Measurements from ENCODE around the gene NRXN2.

DNA sequence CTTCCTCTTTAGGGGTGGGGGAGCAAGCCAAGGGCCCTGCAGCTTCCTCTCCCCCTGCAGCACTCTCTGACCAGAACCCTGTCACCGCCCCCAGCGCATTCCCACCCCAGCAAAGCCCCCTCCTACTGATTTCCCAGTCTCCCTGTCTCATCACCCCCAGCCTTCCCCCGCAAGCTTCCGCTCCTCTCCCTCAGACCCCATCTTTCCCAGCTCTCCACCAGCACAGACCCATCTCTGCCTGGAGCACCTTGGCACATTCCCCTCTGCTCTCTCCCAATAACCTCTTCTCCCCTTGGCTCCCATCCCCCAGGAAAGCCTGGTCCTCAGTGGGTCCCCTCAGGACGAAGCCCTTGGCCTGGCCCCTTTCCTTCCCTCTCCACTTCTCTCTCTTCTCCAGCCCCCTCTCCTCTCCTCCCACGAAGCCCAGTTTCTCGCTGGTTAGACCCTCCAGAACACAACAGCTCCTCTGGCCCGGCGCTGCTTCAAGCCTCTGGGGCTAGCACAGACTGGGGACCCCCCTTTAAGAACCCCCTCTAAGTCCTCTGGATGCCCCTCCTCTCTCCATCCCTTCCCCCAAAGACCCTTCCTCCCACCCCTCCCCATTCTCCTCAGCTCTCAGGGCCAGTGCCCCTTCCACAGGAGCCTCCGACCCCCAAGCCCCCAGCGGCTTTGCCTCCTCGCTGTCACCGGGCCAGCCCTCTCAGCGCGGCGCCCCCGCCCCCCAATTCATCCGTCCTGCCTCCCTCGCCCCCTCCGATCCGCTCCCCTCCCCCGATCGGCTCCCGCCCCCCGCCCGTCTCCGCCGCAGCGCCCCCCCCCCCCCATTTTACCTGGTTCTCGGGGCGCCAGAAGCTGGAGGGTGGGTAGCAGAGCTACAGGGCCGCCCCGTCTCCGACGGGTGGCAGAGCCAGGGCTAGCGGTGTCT is 594 bp downstream of the NRXN2 start:
- TF ChIP-seq, protein P1, sequence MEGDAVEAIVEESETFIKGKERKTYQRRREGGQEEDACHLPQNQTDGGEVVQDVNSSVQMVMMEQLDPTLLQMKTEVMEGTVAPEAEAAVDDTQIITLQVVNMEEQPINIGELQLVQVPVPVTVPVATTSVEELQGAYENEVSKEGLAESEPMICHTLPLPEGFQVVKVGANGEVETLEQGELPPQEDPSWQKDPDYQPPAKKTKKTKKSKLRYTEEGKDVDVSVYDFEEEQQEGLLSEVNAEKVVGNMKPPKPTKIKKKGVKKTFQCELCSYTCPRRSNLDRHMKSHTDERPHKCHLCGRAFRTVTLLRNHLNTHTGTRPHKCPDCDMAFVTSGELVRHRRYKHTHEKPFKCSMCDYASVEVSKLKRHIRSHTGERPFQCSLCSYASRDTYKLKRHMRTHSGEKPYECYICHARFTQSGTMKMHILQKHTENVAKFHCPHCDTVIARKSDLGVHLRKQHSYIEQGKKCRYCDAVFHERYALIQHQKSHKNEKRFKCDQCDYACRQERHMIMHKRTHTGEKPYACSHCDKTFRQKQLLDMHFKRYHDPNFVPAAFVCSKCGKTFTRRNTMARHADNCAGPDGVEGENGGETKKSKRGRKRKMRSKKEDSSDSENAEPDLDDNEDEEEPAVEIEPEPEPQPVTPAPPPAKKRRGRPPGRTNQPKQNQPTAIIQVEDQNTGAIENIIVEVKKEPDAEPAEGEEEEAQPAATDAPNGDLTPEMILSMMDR (IDR thresholded peaks at IDR 0.05), result no peak
- TF ChIP-seq POLR2A (IDR thresholded peaks at IDR 0.05), result no peak
